ENCODE data around the gene ARMC8. TPM values are rescaled to one million over a fixed set of nuclear protein-coding genes. Genes with fewer than 3 reads are reported as not detected.

ARMC8 gene
- total and polyA plus RNA-seq, 2 of the 8 experiments (the other 6 are each of a cell fraction or from before 2014, with no cell fraction given), result 47.3 to 58.5 TPM

- Histone ChIP-seq H2BK15ac (ENCODE audit: low read length) (no peak overlapping the region), H3K79me1 (ENCODE audit: low read depth, low read length) (no peaks in the 10 kb centered on the region), H3K9ac (replicated peaks in 1 of 4; ENCODE audit: extremely low read depth in 1 of 4, low read depth in 3 of 4, low read length in 3 of 4) (no peak overlapping the region), H3K23ac (ENCODE audit: insufficient read length) (no peak overlapping the region), H3K36me3 (ENCODE audit: control insufficient read depth in 2 of 4, insufficient read depth in 4 of 4, low read length in 3 of 4) (peaks cover 0 to 10% (median under 1%) of the 10 kb centered on the region in 4 experiments; a peak in 3 of 8 replicates), H2BK20ac (ENCODE audit: low read length) (no peak overlapping the region), H2AFZ (ENCODE audit: low read length) (peak overlapping the region; percentile 94), H4K8ac (ENCODE audit: extremely low read depth, insufficient read depth, low read length) (no peak overlapping the region), H3K79me2 (ENCODE audit: control insufficient read depth in 1 of 2, insufficient read depth in 2 of 2, low read length in 2 of 2) (peaks cover 11 to 35% of the 10 kb centered on the region in 2 experiments), H2BK12ac (ENCODE audit: low read depth, low read length) (no peak overlapping the region), H3K4ac (replicated peaks; ENCODE audit: insufficient read length, low read depth, low read length) (no peak overlapping the region), H4K91ac (replicated peaks; ENCODE audit: insufficient read length, low read length) (no peak overlapping the region), H3K4me2 (ENCODE audit: insufficient read depth in 1 of 2, low read depth in 2 of 2, low read length in 2 of 2) (peak overlapping the region; percentile 67 to 95), H3K23me2 (ENCODE audit: low read depth, low read length) (peaks cover 5% of the 10 kb centered on the region), H2BK5ac (ENCODE audit: low read depth, low read length) (no peak overlapping the region), H3K14ac (ENCODE audit: insufficient read length) (no peak overlapping the region), H3K27ac (ENCODE audit: low read depth, low read length) (no peak overlapping the region), H2BK120ac (replicated peaks; ENCODE audit: low read depth, low read length) (no peak overlapping the region), H3K27me3 (replicated peaks in 1 of 4; ENCODE audit: control insufficient read depth in 3 of 4, extremely low read depth in 1 of 4, insufficient read depth in 3 of 4, low read length in 3 of 4) (peaks cover 0 to 5% (median 0%) of the 10 kb centered on the region in 4 experiments; a peak in 2 of 7 replicates), H4K20me1 (replicated peaks in 1 of 2; ENCODE audit: control insufficient read depth in 1 of 2, insufficient read depth in 2 of 2, low read length in 2 of 2) (no peaks in the 10 kb centered on the region), H3K4me3 (ENCODE audit: extremely low read depth in 1 of 4, insufficient read depth in 2 of 4, low read depth in 3 of 4, low read length in 4 of 4) (peak overlapping the region in 3 of 4 experiments; percentile 57 to 86 (median 82); a peak in 4 of 8 replicates), H3K4me1 (replicated peaks in 1 of 4; ENCODE audit: control insufficient read depth in 3 of 4, insufficient read depth in 4 of 4, low read length in 3 of 4) (peaks cover 0 to 5% (median 3%) of the 10 kb centered on the region in 4 experiments; a peak in 3 of 7 replicates), H3K56ac (replicated peaks; ENCODE audit: insufficient read length, low read depth, low read length) (no peak overlapping the region), H3K18ac (ENCODE audit: extremely low read depth, low read length) (no peak overlapping the region), H2AK5ac (ENCODE audit: low read depth, low read length) (no peak overlapping the region), H4K5ac (ENCODE audit: insufficient read length, low read depth, low read length) (no peak overlapping the region), H3K9me3 (ENCODE audit: insufficient read depth in 2 of 2, low read depth in 1 of 2, low read length in 1 of 2) (no peaks in the 10 kb centered on the region)
- DNase-seq (ENCODE audit: low read depth in 1 of 2, low spot score in 2 of 2) (no peak), FAIRE-seq (no peak)
- WGBS, 2 experiments (ENCODE audit: extremely low coverage in 1 of 2, insufficient coverage in 1 of 2, insufficient read length in 1 of 2, insufficient replicate concordance in 2 of 2, low coverage in 1 of 2, low lambda C conversion rate in 2 of 2, missing lambda C conversion rate in 1 of 2), result 59% methylated on average over 2 of the region's 2 CpGs; no CpG with 5 or more reads in 1 of the 2 experiments
- CTCF ChIA-PET (ENCODE audit: partially characterized antibody), result interaction anchor here (0.5 to 1.6 kb wide), 5 partner anchors 11 to 231 kb away, joined by 3 to 5 read pairs (median 3); no protein-coding TSS in a partner anchor
- POLR2A ChIA-PET (ENCODE audit: partially characterized antibody), result interaction anchor here (0.6 to 4.3 kb wide), 10 partner anchors 8 to 164 kb away, joined by 3 to 56 read pairs (median 4); partner anchors contain the start of gene DBR1
- TF ChIP-seq MAFK (IDR thresholded peaks at IDR 0.05; ENCODE audit: low read depth, low read length) (no peak), EZH2 (IDR thresholded peaks at IDR 0.05; ENCODE audit: low read depth, low read length, severe bottlenecking) (no peak), TAF7 (optimal IDR thresholded peaks at IDR 0.05; ENCODE audit: borderline replicate concordance, low read depth, low read length) (no peak), POLR2AphosphoS5 (IDR thresholded peaks at IDR 0.05; ENCODE audit: low read depth, low read length) (no peak), E2F6 (IDR thresholded peaks at IDR 0.05) (no peak), TCF12 (IDR thresholded peaks at IDR 0.05; ENCODE audit: low read depth, low read length) (no peak), SIN3A (conservative IDR thresholded peaks at IDR 0.05 in 1 of 2, IDR thresholded peaks at IDR 0.05 in 1 of 2; ENCODE audit: low read depth in 1 of 2, low read length in 2 of 2) (no peak), YY1 (IDR thresholded peaks at IDR 0.05; ENCODE audit: low read depth, low read length) (no peak), HDAC2 (IDR thresholded peaks at IDR 0.05; ENCODE audit: borderline replicate concordance in 1 of 2, low read depth in 2 of 2, low read length in 2 of 2) (no peak), CHD2 (IDR thresholded peaks at IDR 0.05; ENCODE audit: low read length) (no peak), KDM1A (IDR thresholded peaks at IDR 0.05; ENCODE audit: borderline replicate concordance, low read length) (no peak), HDAC6 (IDR thresholded peaks at IDR 0.05; ENCODE audit: low read depth, low read length) (no peak), JUND (IDR thresholded peaks at IDR 0.05; ENCODE audit: low read length) (no peak)
These were observed 880 bp upstream of the ARMC8 start for GRCh38 chr3:138186221-138186620.

All from H1 (cell line).